DMS 273 (cell line): Measurements from ENCODE around the gene ST3GAL6.
"Not testable (repeated sequence)": the region's sequence is repeated elsewhere in the genome, so short reads cannot be mapped to it uniquely, and the experiment has no call there.

Experiments
- DNase-seq: peaks from one replicate; lab custom pipeline; 2025; ENCODE audit not compliant: unreplicated experiment; lab: John Stamatoyannopoulos, UW

Gene ST3GAL6

GRCh38 chr3:98799479-98799878 is 36.3 kb downstream of the ST3GAL6 start:
- peak; percentile 27 for DNase-seq

GRCh38 chr3:98800401-98800800 is 37.3 kb downstream of the ST3GAL6 start:
- no peak for DNase-seq

- peak; percentile 19 for DNase-seq
Observed at GRCh38 chr3:98801043-98801747, 38.1 kb downstream of the ST3GAL6 start.

- DNase-seq = no peak
Observed at GRCh38 chr3:98805571-98805970, 42.4 kb downstream of the ST3GAL6 start.

- no peak for DNase-seq
Observed at GRCh38 chr3:98806521-98806920, 43.4 kb downstream of the ST3GAL6 start.

- DNase-seq = no peak
Observed at GRCh38 chr3:98807011-98807410, 43.9 kb downstream of the ST3GAL6 start.

DNA sequence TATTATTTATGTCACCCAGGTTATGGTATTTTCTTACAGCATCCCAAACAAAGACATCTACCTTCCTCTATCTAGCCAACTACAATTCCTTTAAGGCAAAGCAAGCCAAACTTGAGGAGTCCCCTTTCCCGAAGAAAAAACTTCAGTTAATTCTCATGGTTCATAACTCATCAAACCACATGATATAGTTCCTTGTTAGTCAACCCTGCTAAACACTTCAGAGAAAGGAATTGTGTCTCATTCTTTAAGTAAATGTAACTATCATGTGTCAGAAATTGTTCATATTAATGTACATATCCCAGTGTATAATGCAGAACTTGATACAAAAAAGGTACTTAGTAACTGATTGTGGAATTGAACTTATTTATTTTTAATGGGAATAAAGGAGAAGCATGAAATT is 44.4 kb downstream of the ST3GAL6 start:
- DNase-seq = no peak

DNA sequence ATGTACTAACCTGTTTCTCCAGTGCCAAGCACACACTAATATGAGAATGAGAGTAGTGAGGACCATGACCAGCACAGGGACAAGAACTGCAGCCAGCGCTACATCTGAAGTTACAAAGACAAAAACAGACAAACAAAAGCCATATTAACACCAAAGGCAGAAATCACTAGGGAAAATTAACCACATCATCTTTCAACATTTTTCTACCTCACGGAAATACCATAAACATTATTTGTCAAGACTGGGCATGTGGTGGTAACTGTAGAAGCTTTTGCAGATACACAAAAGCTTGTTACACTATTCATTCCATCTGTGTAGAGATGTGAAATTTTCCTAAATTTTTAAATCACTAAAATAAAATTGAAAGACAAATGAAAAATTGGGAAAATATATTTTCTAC is 44.9 kb downstream of the ST3GAL6 start:
- DNase-seq = no peak

GRCh38 chr3:98809557-98809956 is 46.4 kb downstream of the ST3GAL6 start:
- DNase-seq = no peak

- no peak for DNase-seq
Observed at GRCh38 chr3:98811048-98811447, 47.9 kb downstream of the ST3GAL6 start.

- DNase-seq = peak; percentile 63
Observed at GRCh38 chr3:98812851-98813374, 49.8 kb downstream of the ST3GAL6 start.

DNA sequence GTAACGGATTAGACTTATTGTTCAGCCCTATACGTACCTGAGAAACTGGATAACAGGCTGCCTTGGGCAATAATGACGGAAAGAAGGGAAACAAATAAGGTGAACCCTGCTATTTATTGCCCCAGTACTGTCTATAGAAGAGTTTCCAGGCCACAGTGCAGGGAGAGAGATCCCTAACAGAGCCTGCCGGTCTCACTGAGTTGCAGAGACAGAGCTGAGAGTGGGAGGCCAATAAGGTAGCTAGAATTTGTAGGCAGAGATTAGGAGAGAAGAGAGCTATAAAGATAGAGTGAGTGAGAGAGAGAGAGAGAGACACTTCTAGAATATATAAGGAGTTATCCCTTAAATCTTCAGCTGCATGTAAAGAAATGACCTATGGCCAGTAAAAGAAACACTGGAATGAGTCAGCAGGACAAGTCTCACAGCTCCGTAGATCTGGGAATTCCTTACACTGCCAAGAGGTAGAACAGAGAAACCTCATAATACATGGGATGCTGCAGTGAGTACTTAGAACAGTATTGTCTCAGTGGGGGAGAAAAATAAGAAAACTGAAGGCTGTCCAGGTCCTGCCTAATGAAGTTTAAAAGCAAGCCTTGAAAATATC is 51.8 kb downstream of the ST3GAL6 start:
- DNase-seq = no peak

DNA sequence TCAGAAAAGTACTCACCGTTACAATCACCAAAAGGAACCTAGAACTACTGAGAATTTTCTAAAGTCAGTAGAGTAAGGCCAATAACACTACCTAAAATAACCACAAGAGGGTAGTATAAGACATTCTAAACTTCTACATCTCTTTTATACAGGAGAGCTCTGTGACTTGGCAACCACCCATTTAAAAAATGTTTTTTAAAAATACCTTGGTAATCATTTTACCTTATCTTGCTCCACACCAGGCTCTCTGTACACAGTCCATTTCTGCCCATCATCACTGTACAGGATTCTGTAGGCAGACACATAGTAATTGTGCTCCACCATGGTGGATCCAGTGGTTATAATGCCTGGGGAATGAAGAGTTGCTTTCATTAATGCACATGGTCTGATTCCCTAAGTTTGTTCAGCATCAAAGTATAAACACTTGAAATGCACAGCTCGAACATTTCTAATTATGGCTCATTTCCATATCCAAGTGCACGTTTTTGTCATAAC is 54.5 kb downstream of the ST3GAL6 start:
- peak; percentile 81 for DNase-seq

- DNase-seq = no peak
Observed at GRCh38 chr3:98821063-98821462, 57.9 kb downstream of the ST3GAL6 start.

GRCh38 chr3:98823791-98824190 is 60.7 kb downstream of the ST3GAL6 start:
- no peak for DNase-seq

- peak; percentile 13 for DNase-seq
Observed at GRCh38 chr3:98824256-98824655, 61.1 kb downstream of the ST3GAL6 start.

DNA sequence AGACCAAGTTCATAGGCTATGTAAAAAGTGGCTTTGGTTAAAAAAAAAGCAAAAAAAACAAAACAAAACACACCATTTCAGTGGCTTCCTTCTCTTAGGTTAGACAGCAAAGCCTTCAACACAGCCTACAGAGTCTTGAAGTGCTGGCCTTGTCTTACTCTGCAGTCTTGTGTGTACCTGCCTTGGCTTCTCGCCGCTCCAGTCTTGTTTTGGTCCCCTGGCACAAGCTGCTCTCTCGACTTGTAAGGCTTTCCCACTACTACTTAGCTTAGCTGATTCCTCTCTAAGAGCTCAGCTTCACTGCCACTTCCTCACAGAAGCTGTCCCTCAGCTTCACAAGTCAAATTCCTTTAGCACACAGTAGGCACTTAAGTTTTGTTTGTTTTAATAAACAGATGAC is 63.0 kb downstream of the ST3GAL6 start:
- no peak for DNase-seq

DNA sequence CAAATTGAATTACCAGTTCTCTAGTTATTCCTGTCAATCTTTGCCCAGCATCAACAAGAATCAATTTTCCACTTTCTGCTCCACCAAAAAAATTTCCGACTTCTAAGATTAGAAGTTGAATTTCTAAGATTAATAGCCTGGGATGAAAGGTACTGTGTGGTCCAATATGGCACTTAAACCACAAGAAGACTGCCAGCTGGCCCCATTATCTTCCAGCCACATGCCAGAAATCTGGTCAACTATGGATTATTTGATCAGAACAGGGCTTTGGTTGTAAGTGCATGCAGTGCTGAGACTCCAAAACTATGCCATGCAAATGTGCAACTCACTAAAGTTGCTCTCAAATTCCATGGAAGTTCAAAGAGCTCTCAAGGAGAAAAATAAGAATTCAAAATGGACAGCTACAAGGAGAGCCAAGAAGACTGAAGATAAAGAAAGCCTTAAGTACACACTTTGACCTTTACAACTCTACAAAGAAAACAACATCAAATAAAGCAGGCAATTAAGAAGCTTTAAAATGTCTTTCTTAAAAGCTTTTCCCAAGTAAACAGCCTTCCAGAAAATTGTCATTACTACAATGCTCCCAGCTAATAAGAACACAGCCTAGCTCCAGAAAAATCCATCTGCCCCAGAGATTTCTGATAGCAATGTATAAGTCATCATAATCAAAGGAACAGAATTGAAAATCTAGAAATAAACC is 64.2 kb downstream of the ST3GAL6 start:
- DNase-seq = peak; percentile 17

GRCh38 chr3:98829246-98829832 is 66.2 kb downstream of the ST3GAL6 start:
- DNase-seq = no peak

GRCh38 chr3:98831060-98831459 is 67.9 kb downstream of the ST3GAL6 start:
- DNase-seq = not testable (repeated sequence)

GRCh38 chr3:98839846-98840245 is 76.7 kb downstream of the ST3GAL6 start:
- DNase-seq = no peak
